Upper lobe of left lung (tissue), 4 donors: ENCODE measurements around the gene ZNF627.

Source experiments
- EP300 ChIP-seq, 4 donors: sonication (generic); formaldehyde crosslinking; IDR thresholded peaks; one replicate each; pipeline ENCODE4 v1.5.1; 2017; ENCODE audit warnings: antibody characterized with exemption in 4 of 4, control low read depth in 2 of 4
- POLR2A ChIP-seq, 4 donors: fragments of 450-650 bp; IDR thresholded peaks; one replicate each; pipeline ENCODE4 v1.5.1; 2016 to 2017; ENCODE audit warnings: antibody characterized with exemption in 4 of 4, mild to moderate bottlenecking in 2 of 4
- TF ChIP-seq, protein P1 (sequence below), 6 experiments: fragments of 450-650 bp in 4 of 6; fragments of 200-600 bp in 2 of 6; sonication (generic) in 2 of 6; IDR thresholded peaks; one replicate each; pipeline ENCODE4 v1.5.1; 2016 to 2019; ENCODE audit warnings: antibody characterized with exemption in 6 of 6

DNA sequence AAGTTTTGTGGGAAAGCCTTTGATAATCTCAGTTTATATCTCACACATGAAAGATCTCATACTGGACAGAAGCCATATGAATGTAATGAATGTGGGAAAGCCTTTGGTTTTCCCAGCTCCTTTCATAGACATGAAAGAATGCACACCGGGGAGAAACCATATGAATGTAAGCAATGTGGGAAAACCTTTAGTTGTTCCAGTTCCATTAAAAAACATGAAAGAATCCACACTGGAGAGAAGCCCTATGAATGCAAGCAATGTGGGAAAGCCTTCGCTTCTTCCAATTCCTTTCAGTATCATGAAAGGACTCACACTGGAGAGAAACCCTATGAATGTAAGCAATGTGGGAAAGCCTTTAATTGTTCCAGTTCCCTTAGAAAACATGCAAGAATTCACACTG lies 54.8 kb downstream of the ZNF627 start:
- TF ChIP-seq, protein P1, sequence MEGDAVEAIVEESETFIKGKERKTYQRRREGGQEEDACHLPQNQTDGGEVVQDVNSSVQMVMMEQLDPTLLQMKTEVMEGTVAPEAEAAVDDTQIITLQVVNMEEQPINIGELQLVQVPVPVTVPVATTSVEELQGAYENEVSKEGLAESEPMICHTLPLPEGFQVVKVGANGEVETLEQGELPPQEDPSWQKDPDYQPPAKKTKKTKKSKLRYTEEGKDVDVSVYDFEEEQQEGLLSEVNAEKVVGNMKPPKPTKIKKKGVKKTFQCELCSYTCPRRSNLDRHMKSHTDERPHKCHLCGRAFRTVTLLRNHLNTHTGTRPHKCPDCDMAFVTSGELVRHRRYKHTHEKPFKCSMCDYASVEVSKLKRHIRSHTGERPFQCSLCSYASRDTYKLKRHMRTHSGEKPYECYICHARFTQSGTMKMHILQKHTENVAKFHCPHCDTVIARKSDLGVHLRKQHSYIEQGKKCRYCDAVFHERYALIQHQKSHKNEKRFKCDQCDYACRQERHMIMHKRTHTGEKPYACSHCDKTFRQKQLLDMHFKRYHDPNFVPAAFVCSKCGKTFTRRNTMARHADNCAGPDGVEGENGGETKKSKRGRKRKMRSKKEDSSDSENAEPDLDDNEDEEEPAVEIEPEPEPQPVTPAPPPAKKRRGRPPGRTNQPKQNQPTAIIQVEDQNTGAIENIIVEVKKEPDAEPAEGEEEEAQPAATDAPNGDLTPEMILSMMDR (IDR thresholded peaks at IDR 0.05), result no peak
- TF ChIP-seq EP300 (IDR thresholded peaks at IDR 0.05) (no peak), POLR2A (IDR thresholded peaks at IDR 0.05) (no peak)
